Measurements from ENCODE around the gene ELOVL6. TPM values are rescaled to one million over a fixed set of nuclear protein-coding genes. Genes with fewer than 3 reads are reported as not detected.
A peak's percentile ranks its signal among the peaks of the same experiment; 100 is the strongest.

Gene ELOVL6
- total and polyA plus RNA-seq, 3 experiments from 2014 or later: 3.9 to 5.5 (median 4.3) TPM

GRCh38 chr4:110064295-110064694 lies 134.1 kb downstream of the ELOVL6 start:
- Mint-ChIP-seq H3K4me1 (peaks cover 26 to 31% (median 30%) of the 10 kb centered on the region in 3 donors), H3K36me3 (no peaks in the 10 kb centered on the region), H3K27ac (peak overlapping the region in 1 of 8 donors; percentile 21), H3K9me3 (no peaks in the 10 kb centered on the region), H3K4me3 (no peak overlapping the region), H3K27me3 (no peaks in the 10 kb centered on the region)
- H3K27me3 ChIP-seq (ENCODE audit: insufficient read depth, low read length, poor library complexity, severe bottlenecking): no peaks in the 10 kb centered on the region
- POLR2A ChIA-PET: no interaction called here
- H3K27ac ChIP-seq (ENCODE audit: low read depth, low read length): no peak overlapping the region
- no peak overlapping the region for H3K4me3 ChIP-seq (ENCODE audit: low read length)
- H3K4me1 ChIP-seq (ENCODE audit: insufficient read depth, low read length): peaks cover 9% of the 10 kb centered on the region
- CTCF ChIA-PET: interaction anchor here (0.7 to 1.6 kb wide), 2 partner anchors 14 to 291 kb away, joined by 3 to 6 read pairs; no protein-coding TSS in a partner anchor
- no peaks in the 10 kb centered on the region for H3K36me3 ChIP-seq (ENCODE audit: insufficient read depth, low read length)
- H3K9me3 ChIP-seq (ENCODE audit: low read length): no peaks in the 10 kb centered on the region
- no peak for DNase-seq

DNA sequence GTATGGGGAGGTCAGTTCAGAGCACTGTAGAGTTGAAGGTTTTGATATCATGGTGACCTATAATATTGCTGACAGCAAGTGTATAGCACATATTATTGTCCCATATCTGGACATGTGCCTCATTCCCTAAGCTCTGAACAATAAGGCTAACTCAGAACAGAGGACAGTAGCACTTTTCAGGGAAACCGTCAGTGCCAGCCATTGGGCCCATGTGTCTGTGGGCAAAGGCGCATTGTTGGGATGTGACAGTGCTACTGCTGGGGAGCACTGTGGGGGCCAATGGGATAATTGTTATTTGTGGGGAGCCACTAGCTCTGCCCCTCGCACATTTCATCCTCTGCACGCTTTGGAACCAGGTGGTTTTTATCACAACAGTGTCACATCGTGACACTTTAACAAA lies 136.2 kb downstream of the ELOVL6 start:
- peak overlapping the region in 6 of 8 donors; percentile 12 to 74 (median 54) for H3K27ac Mint-ChIP-seq
- CTCF ChIA-PET: interaction anchor here (1.4 kb wide), 1 partner anchor 12 kb away, joined by 5 read pairs; no protein-coding TSS in a partner anchor

DNA sequence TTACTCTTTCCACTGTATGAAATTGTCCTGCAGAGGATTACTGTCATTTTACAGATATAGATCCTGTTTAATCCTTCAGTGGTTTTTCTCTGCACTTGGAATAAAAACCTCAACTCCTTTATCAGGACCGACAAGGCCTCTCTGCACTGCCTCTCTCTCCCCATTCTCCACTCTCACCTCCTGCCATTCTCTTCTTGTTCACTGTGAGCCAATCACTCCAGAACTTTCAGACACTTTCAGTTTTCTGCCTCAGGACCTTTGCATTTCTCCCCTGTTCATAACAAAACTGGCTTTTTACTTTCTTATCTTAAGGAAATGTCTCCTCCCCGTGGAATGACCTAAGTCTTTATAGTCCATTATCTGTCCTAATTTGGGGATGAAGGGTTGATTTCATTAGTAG lies 137.3 kb downstream of the ELOVL6 start:
- Mint-ChIP-seq H3K4me1 (peaks cover 41 to 42% (median 42%) of the 10 kb centered on the region in 3 donors), H3K4me3 (peak overlapping the region in 2 of 7 donors; percentile 13 to 39), H3K27me3 (no peaks in the 10 kb centered on the region), H3K36me3 (no peaks in the 10 kb centered on the region), H3K27ac (peak overlapping the region in 5 of 8 donors; percentile 20 to 92 (median 88)), H3K9me3 (no peaks in the 10 kb centered on the region)
- no peaks in the 10 kb centered on the region for H3K9me3 ChIP-seq (ENCODE audit: low read length)
- DNase-seq: no peak
- H3K4me1 ChIP-seq (ENCODE audit: insufficient read depth, low read length): peaks cover 16% of the 10 kb centered on the region
- no peaks in the 10 kb centered on the region for H3K27me3 ChIP-seq (ENCODE audit: insufficient read depth, low read length, poor library complexity, severe bottlenecking)
- ChIA-PET CTCF (no interaction called here), POLR2A (no interaction called here)
- H3K36me3 ChIP-seq (ENCODE audit: insufficient read depth, low read length): no peaks in the 10 kb centered on the region
- H3K4me3 ChIP-seq (ENCODE audit: low read length): no peak overlapping the region
- H3K27ac ChIP-seq (ENCODE audit: low read depth, low read length): no peak overlapping the region

More for the DNA sequence above, 136.2 kb downstream of the ELOVL6 start:
- no peaks in the 10 kb centered on the region for H3K36me3 ChIP-seq (ENCODE audit: insufficient read depth, low read length)
- Mint-ChIP-seq H3K9me3 (no peaks in the 10 kb centered on the region), H3K27me3 (no peaks in the 10 kb centered on the region), H3K4me3 (peak overlapping the region in 1 of 7 donors; percentile 5), H3K4me1 (peaks cover 41 to 42% (median 42%) of the 10 kb centered on the region in 3 donors), H3K36me3 (no peaks in the 10 kb centered on the region)
- H3K9me3 ChIP-seq (ENCODE audit: low read length): no peaks in the 10 kb centered on the region
- POLR2A ChIA-PET: no interaction called here
- no peak overlapping the region for H3K4me3 ChIP-seq (ENCODE audit: low read length)
- H3K4me1 ChIP-seq (ENCODE audit: insufficient read depth, low read length): peaks cover 16% of the 10 kb centered on the region
- no peaks in the 10 kb centered on the region for H3K27me3 ChIP-seq (ENCODE audit: insufficient read depth, low read length, poor library complexity, severe bottlenecking)
- no peak overlapping the region for H3K27ac ChIP-seq (ENCODE audit: low read depth, low read length)
- no peak for DNase-seq

DNA sequence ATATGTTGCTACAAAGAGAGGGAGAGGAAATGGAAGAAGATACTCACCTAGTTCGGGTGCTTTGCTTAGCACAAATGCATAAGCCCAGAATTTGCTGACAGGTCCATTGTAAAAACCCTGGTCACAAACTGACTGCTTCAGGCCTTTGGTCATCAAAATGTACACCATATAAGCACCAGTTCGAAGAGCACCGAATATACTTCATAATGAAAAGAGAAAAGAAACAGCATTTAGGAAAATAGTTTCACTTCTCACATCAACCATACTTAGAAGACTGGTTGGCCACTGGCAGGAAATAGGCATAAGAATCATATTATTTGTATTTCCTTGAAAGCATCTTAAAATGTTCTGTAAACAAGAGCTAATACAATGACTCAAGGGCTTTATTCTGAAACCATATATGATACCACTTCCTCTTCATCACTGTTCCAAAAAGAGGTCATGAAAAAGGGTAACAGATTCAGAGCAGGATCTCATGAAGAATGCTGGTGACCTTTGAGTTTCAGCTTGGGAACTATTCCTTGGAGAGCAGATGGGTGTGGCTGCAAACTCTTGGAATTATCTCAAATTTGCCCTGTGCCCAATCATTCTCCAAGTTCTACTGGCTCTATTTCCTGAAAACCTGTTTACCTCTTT lies 138.7 kb downstream of the ELOVL6 start:
- H3K27ac Mint-ChIP-seq: peak overlapping the region; percentile 2 to 92 (median 88)
- no peak overlapping the region for H3K4me3 ChIP-seq (ENCODE audit: low read length)
- DNase-seq: peak in 1 of 5 donors; percentile 28

DNA sequence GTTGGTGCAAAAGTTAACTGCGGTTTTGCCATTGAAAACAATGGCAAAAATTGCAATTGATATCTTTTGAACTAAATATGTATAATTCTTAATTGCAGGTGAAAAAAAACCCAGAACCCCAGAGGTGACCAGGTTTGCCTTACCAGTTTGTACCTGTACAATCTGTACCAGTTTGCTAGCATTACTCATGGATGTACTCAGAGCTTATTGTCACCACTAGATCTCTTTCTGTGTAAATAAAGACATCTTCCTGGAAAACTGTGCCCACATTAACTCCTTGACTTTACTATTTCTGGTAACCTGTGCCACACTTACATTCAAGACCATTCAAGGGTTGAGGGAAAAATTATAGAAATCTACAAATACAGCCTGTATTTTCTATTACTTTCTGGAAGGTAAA lies 139.7 kb downstream of the ELOVL6 start:
- Histone ChIP-seq H3K9me3 (ENCODE audit: low read length) (no peaks in the 10 kb centered on the region), H3K27ac (ENCODE audit: low read depth, low read length) (no peak overlapping the region), H3K36me3 (ENCODE audit: insufficient read depth, low read length) (no peaks in the 10 kb centered on the region), H3K4me3 (ENCODE audit: low read length) (no peak overlapping the region), H3K4me1 (ENCODE audit: insufficient read depth, low read length) (peaks cover 16% of the 10 kb centered on the region), H3K27me3 (ENCODE audit: insufficient read depth, low read length, poor library complexity, severe bottlenecking) (no peaks in the 10 kb centered on the region)
- CTCF ChIA-PET: interaction anchor here (1.9 kb wide), 1 partner anchor 9 kb away, joined by 12 read pairs; no protein-coding TSS in a partner anchor
- Mint-ChIP-seq H3K36me3 (no peaks in the 10 kb centered on the region), H3K4me1 (peaks cover 45 to 50% (median 49%) of the 10 kb centered on the region in 3 donors), H3K9me3 (no peaks in the 10 kb centered on the region), H3K27me3 (no peaks in the 10 kb centered on the region), H3K4me3 (peak overlapping the region in 6 of 7 donors; percentile 7 to 83 (median 73)), H3K27ac (peak overlapping the region in 6 of 8 donors; percentile 2 to 92 (median 88))
- no peak for DNase-seq
- POLR2A ChIA-PET: no interaction called here

More for the DNA sequence above, 138.7 kb downstream of the ELOVL6 start:
- Histone ChIP-seq H3K36me3 (ENCODE audit: insufficient read depth, low read length) (no peaks in the 10 kb centered on the region), H3K4me1 (ENCODE audit: insufficient read depth, low read length) (peaks cover 16% of the 10 kb centered on the region), H3K27me3 (ENCODE audit: insufficient read depth, low read length, poor library complexity, severe bottlenecking) (no peaks in the 10 kb centered on the region), H3K9me3 (ENCODE audit: low read length) (no peaks in the 10 kb centered on the region), H3K27ac (ENCODE audit: low read depth, low read length) (no peak overlapping the region)
- ChIA-PET CTCF (interaction anchor here (1.9 kb wide), 1 partner anchor 10 kb away, joined by 12 read pairs; no protein-coding TSS in a partner anchor), POLR2A (no interaction called here)
- Mint-ChIP-seq H3K27me3 (no peaks in the 10 kb centered on the region), H3K4me1 (peaks cover 45 to 50% (median 49%) of the 10 kb centered on the region in 3 donors), H3K9me3 (no peaks in the 10 kb centered on the region), H3K36me3 (no peaks in the 10 kb centered on the region), H3K4me3 (peak overlapping the region; percentile 49 to 83 (median 77))

DNA sequence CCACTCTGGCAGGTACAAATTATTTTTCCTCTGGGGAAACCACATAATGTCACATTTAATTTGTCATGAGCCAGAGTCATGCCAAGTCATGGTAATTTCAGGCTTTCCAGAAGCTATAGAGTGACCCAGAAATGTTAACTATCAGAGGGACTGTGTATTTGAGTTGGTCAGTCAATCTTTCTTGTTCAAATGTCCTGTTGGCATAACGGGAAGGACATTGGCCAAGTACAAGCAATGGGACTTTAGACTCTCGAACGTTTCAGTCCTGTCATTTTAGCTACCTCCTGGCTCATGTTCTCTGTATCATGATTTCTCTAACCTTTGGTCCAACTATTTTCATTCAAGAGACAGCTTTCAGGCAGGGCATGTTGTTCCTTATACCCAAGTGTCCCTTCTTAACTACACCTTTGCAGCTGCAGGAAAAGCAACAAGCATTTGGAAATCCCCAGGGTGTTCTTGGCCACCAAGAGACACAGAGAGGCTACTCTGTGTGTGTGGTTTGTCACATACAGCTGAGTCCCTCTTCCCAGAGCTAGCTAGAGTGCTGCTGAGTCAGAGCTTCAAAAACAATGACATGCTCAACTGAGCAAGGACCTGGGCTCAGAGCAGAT lies 143.2 kb downstream of the ELOVL6 start:
- ChIA-PET POLR2A (no interaction called here), CTCF (interaction anchor here (1.6 kb wide), 1 partner anchor 155 kb away, joined by 4 read pairs; no protein-coding TSS in a partner anchor)
- peak overlapping the region in 1 of 7 donors; percentile 30 for H3K4me3 Mint-ChIP-seq
- no peak for DNase-seq
- peaks cover 0 to 1% (median 0%) of the 10 kb centered on the region in 3 donors for H3K36me3 Mint-ChIP-seq
- H3K27me3 Mint-ChIP-seq: no peaks in the 10 kb centered on the region
- no peak overlapping the region for H3K27ac ChIP-seq (ENCODE audit: low read depth, low read length)
- H3K4me3 ChIP-seq (ENCODE audit: low read length): no peak overlapping the region
- H3K9me3 ChIP-seq (ENCODE audit: low read length): no peaks in the 10 kb centered on the region
- H3K27me3 ChIP-seq (ENCODE audit: insufficient read depth, low read length, poor library complexity, severe bottlenecking): no peaks in the 10 kb centered on the region
- H3K36me3 ChIP-seq (ENCODE audit: insufficient read depth, low read length): no peaks in the 10 kb centered on the region
- H3K27ac Mint-ChIP-seq: peak overlapping the region in 3 of 8 donors; percentile 8 to 53 (median 14)
- peaks cover 26 to 33% (median 29%) of the 10 kb centered on the region in 3 donors for H3K4me1 Mint-ChIP-seq
- H3K9me3 Mint-ChIP-seq: no peaks in the 10 kb centered on the region
- peaks cover 14% of the 10 kb centered on the region for H3K4me1 ChIP-seq (ENCODE audit: insufficient read depth, low read length)

GRCh38 chr4:110049951-110050925 lies 148.2 kb downstream of the ELOVL6 start:
- no peaks in the 10 kb centered on the region for H3K4me1 ChIP-seq (ENCODE audit: insufficient read depth, low read length)
- peak overlapping the region in 2 of 8 donors; percentile 50 to 77 for H3K27ac Mint-ChIP-seq
- no peaks in the 10 kb centered on the region for H3K36me3 ChIP-seq (ENCODE audit: insufficient read depth, low read length)
- peaks cover 0 to 1% (median 0%) of the 10 kb centered on the region in 3 donors for H3K36me3 Mint-ChIP-seq
- ChIA-PET POLR2A (no interaction called here), CTCF (interaction anchor here (0.7 to 2.6 kb wide), 20 partner anchors 8 to 466 kb away, joined by 3 to 14 read pairs (median 5); partner anchors contain the start of gene ELOVL6)
- H3K4me3 Mint-ChIP-seq: no peak overlapping the region
- peak; percentile 11 to 51 (median 42) for DNase-seq
- no peaks in the 10 kb centered on the region for H3K9me3 Mint-ChIP-seq
- H3K4me1 Mint-ChIP-seq: peaks cover under 1 to 1% (median 1%) of the 10 kb centered on the region in 3 donors
- H3K4me3 ChIP-seq (ENCODE audit: low read length): no peak overlapping the region
- H3K27me3 ChIP-seq (ENCODE audit: insufficient read depth, low read length, poor library complexity, severe bottlenecking): no peaks in the 10 kb centered on the region
- no peaks in the 10 kb centered on the region for H3K27me3 Mint-ChIP-seq
- H3K9me3 ChIP-seq (ENCODE audit: low read length): no peaks in the 10 kb centered on the region
- H3K27ac ChIP-seq (ENCODE audit: low read depth, low read length): no peak overlapping the region
